Peyer's patch (tissue), 4 donors: ENCODE measurements around the gene MDN1.

ENCODE experiments used
- CTCF ChIP-seq, 6 experiments: fragments of 450-650 bp in 4 of 6; fragments of 200-600 bp in 2 of 6; sonication (generic) in 1 of 6; IDR thresholded peaks; one replicate each; pipeline ENCODE4 v1.5.1; 2017 to 2019; ENCODE audit warnings: antibody characterized with exemption in 6 of 6, mild to moderate bottlenecking in 3 of 6, moderate library complexity in 1 of 6
- POLR2A ChIP-seq, 2 donors: fragments of 450-650 bp; IDR thresholded peaks; one replicate each; pipeline ENCODE4 v1.5.1; 2017; ENCODE audit warnings: antibody characterized with exemption in 2 of 2, mild to moderate bottlenecking in 2 of 2, moderate library complexity in 2 of 2

- TF ChIP-seq CTCF (IDR thresholded peaks at IDR 0.05), result no peak
- no peak for TF ChIP-seq POLR2A (IDR thresholded peaks at IDR 0.05)
Observed at GRCh38 chr6:89777455-89777854, 42.1 kb downstream of the MDN1 start.
